Spleen (tissue), 11 donors: ENCODE data around the gene FADS6. TPM values are rescaled to one million over a fixed set of nuclear protein-coding genes. Genes with fewer than 3 reads are reported as not detected.

Experiments used
- DNase-seq: peaks from one replicate; pipeline ENCODE4 v3.0.0-alpha.2; 2020
- H3K27ac ChIP-seq, 8 donors: fragments of 200-600 bp; sonication (generic) in 7 of 8; 1 replicate in 4 of 8; 2 replicates in 4 of 8; pipeline versions ENCODE4 v1.5.0 to v1.8.0; 2016 to 2021; ENCODE audit warnings: inconsistent platforms in 4 of 8, mild to moderate bottlenecking in 4 of 8, moderate library complexity in 1 of 8
- H3K27me3 ChIP-seq, 7 donors: fragments of 200-600 bp; sonication (generic) in 6 of 7; replicated peaks in 1 of 7; 1 replicate in 4 of 7; 2 replicates in 3 of 7; pipeline versions ENCODE4 v1.5.0 to v1.8.0; 2016 to 2021; ENCODE audit warnings: inconsistent platforms in 3 of 7, mild to moderate bottlenecking in 1 of 7
- H3K36me3 ChIP-seq, 6 donors: fragments of 200-600 bp; sonication (generic) in 5 of 6; 1 replicate in 4 of 6; 2 replicates in 2 of 6; pipeline versions ENCODE4 v1.5.0 to v1.8.0; 2016 to 2021; ENCODE audit warnings: inconsistent platforms in 2 of 6
- H3K4me1 ChIP-seq, 6 donors: fragments of 200-600 bp; sonication (generic) in 5 of 6; 1 replicate in 3 of 6; 2 replicates in 3 of 6; pipeline versions ENCODE4 v1.5.0 to v1.8.0; 2016 to 2021; ENCODE audit warnings: inconsistent platforms in 3 of 6
- H3K4me3 ChIP-seq, 8 donors: fragments of 200-600 bp; sonication (generic) in 7 of 8; 1 replicate in 4 of 8; 2 replicates in 4 of 8; pipeline versions ENCODE4 v1.5.0 to v1.8.0; 2016 to 2021; ENCODE audit warnings: inconsistent platforms in 4 of 8, mild to moderate bottlenecking in 4 of 8, moderate library complexity in 2 of 8
- H3K9me3 ChIP-seq, 8 donors: fragments of 200-600 bp; sonication (generic) in 7 of 8; 1 replicate in 4 of 8; 2 replicates in 4 of 8; pipeline versions ENCODE4 v1.5.0 to v1.8.0; 2016 to 2021; ENCODE audit warnings: inconsistent platforms in 4 of 8
- CTCF ChIP-seq, 11 experiments: fragments of 200-600 bp in 7 of 11; fragments of 450-650 bp in 4 of 11; sonication (generic) in 4 of 11; IDR thresholded peaks in 8 of 11; conservative IDR thresholded peaks in 3 of 11; 1 replicate in 7 of 11; 2 replicates in 4 of 11; pipeline versions ENCODE4 v1.4.0 to v1.8.0; 2016 to 2021; ENCODE audit warnings: antibody characterized with exemption in 11 of 11, inconsistent platforms in 4 of 11, mild to moderate bottlenecking in 1 of 11
- POLR2A ChIP-seq, 3 donors: fragments of 450-650 bp; IDR thresholded peaks; one replicate each; pipeline ENCODE4 v1.5.1; 2017; ENCODE audit warnings: antibody characterized with exemption in 3 of 3, mild to moderate bottlenecking in 1 of 3
- POLR2AphosphoS5 ChIP-seq, 3 donors: sonication (generic); formaldehyde crosslinking; IDR thresholded peaks; one replicate each; pipeline ENCODE4 v1.5.1; 2017; ENCODE audit warnings: antibody characterized with exemption in 3 of 3
- WGBS, 5 donors: extraction: QIAGEN DNeasy Blood & Tissue Kit in 3 of 5; methylation state at CpG; one replicate each; pipeline versions ENCODE4 v1.1.5 to v1.1.7; 2013 to 2018; 5-methylcytosine and 5-hydroxymethylcytosine counted together
- intact Hi-C: fragments of 100-400 bp; cut with DNase I; formaldehyde crosslinking; loops from one replicate; pipeline ENCODE4 v1.15.0; 2023; ENCODE audit warnings: low total_unique reads
- polyA plus RNA-seq, 3 donors: library from polyadenylated mRNA; stranded (reverse); fragments of 200-250 nt; gene quantifications; one replicate each; pipeline ENCODE4 v1.2.1, GENCODE V29; 2013
- total RNA-seq, 7 donors: library from RNA; depleted of rRNA in 3 of 7; stranded (reverse); fragments of >200 nt in 3 of 7; fragmentation: NEBNext Ultra II Directional in 4 of 7; extraction: Animal tissue kit (Norgen Biotek cat#: 25700) in 4 of 7; gene quantifications; one replicate each; pipeline versions ENCODE4 v1.1.0 to v1.2.1, GENCODE V29; 2016 to 2021
- donor health status: healthy with polysubstance abuse.
- donor health status: DM: no; HTN: no; CAD: no; lungs with moderate emphysema.
- donor health status: DM: no; HTN: no; CAD: no.
- donor health status: Bipolar disorder and iron deficiency.
- donor health status: healthy.
- donor health status: DM: no; HTN: no; CAD: no.
- donor health status: DM: yes; HTN: yes; CAD: no.

The FADS6 gene
- total and polyA plus RNA-seq, 10 donors: 0.13 to 8.8 (median 3.3) TPM

GRCh38 chr17:74935585-74936469, 42.4 kb upstream of the FADS6 start, which contains the start of gene OTOP3:
Gene OTOP3 (plus strand): TSS chr17:74935898. CDS start chr17:74935922, 24 bp downstream.
- H3K4me1 ChIP-seq: peaks cover 6 to 13% (median 10%) of the 10 kb centered on the region in 6 donors
- peak within 1 kb of the TSS in 2 of 8 donors; percentile 2 to 21 for H3K4me3 ChIP-seq
- H3K9me3 ChIP-seq: no peaks in the 10 kb centered on the region
- H3K27ac ChIP-seq: no peak within 1 kb of the TSS
- peak in 1 of 11 experiments; percentile 11 for TF ChIP-seq CTCF (IDR thresholded peaks at IDR 0.05 in 8 of 11, conservative IDR thresholded peaks at IDR 0.05 in 3 of 11)
- TF ChIP-seq POLR2AphosphoS5 (IDR thresholded peaks at IDR 0.05): no peak
- peaks cover 3 to 89% (median 38%) of the 10 kb centered on the region in 7 donors for H3K27me3 ChIP-seq
- 6 to 18% (median 7%) methylated on average over 49 to 78 of the region's 78 CpGs for WGBS, 5 donors
- no peaks in the 10 kb centered on the region for H3K36me3 ChIP-seq
- DNase-seq: no peak
- intact Hi-C loops: loop anchor here (10.0 kb wide), 1 partner anchor 141 kb away; no protein-coding TSS in a partner anchor

- no peak for DNase-seq
- H3K27ac ChIP-seq: no peak overlapping the region
- H3K36me3 ChIP-seq: no peaks in the 10 kb centered on the region
- H3K4me3 ChIP-seq: no peak overlapping the region
- WGBS, 5 donors: 68 to 82% (median 77%) methylated on average over 3 of the region's 3 CpGs
- intact Hi-C loops: loop anchor here (10.0 kb wide), 1 partner anchor 140 kb away; no protein-coding TSS in a partner anchor
- peaks cover 6 to 13% (median 10%) of the 10 kb centered on the region in 6 donors for H3K4me1 ChIP-seq
- peaks cover 3 to 91% (median 38%) of the 10 kb centered on the region in 7 donors for H3K27me3 ChIP-seq
- H3K9me3 ChIP-seq: no peaks in the 10 kb centered on the region
- no peak for TF ChIP-seq POLR2AphosphoS5 (IDR thresholded peaks at IDR 0.05)
- no peak for TF ChIP-seq CTCF (IDR thresholded peaks at IDR 0.05 in 8 of 11, conservative IDR thresholded peaks at IDR 0.05 in 3 of 11)
- no peak for TF ChIP-seq POLR2A (IDR thresholded peaks at IDR 0.05)
Measured at GRCh38 chr17:74935048-74935447, 41.6 kb upstream of the FADS6 start.

GRCh38 chr17:74930535-74931036, 37.2 kb upstream of the FADS6 start:
- no peak overlapping the region for H3K4me3 ChIP-seq
- no peaks in the 10 kb centered on the region for H3K9me3 ChIP-seq
- H3K36me3 ChIP-seq: no peaks in the 10 kb centered on the region
- H3K27ac ChIP-seq: no peak overlapping the region
- H3K27me3 ChIP-seq: peaks cover 2 to 90% (median 28%) of the 10 kb centered on the region in 7 donors
- no peak for DNase-seq
- 89 to 97% (median 92%) methylated on average over 19 to 24 of the region's 24 CpGs for WGBS, 5 donors
- peaks cover 0 to 4% (median 2%) of the 10 kb centered on the region in 6 donors for H3K4me1 ChIP-seq
- TF ChIP-seq POLR2A (IDR thresholded peaks at IDR 0.05) (no peak), CTCF (IDR thresholded peaks at IDR 0.05 in 8 of 11, conservative IDR thresholded peaks at IDR 0.05 in 3 of 11) (no peak), POLR2AphosphoS5 (IDR thresholded peaks at IDR 0.05) (no peak)
- intact Hi-C loops: loop anchor here (10.0 kb wide), 1 partner anchor 136 kb away; no protein-coding TSS in a partner anchor

- 74 to 83% (median 77%) methylated on average over 6 of the region's 6 CpGs for WGBS, 5 donors
- Histone ChIP-seq H3K36me3 (no peaks in the 10 kb centered on the region), H3K9me3 (no peaks in the 10 kb centered on the region), H3K27ac (no peak overlapping the region), H3K27me3 (peaks cover 3 to 95% (median 37%) of the 10 kb centered on the region in 7 donors), H3K4me1 (peaks cover 8 to 13% (median 11%) of the 10 kb centered on the region in 6 donors), H3K4me3 (no peak overlapping the region)
- TF ChIP-seq POLR2A (IDR thresholded peaks at IDR 0.05) (no peak), CTCF (IDR thresholded peaks at IDR 0.05 in 8 of 11, conservative IDR thresholded peaks at IDR 0.05 in 3 of 11) (no peak), POLR2AphosphoS5 (IDR thresholded peaks at IDR 0.05) (no peak)
- DNase-seq: no peak
- intact Hi-C loops: no loop called here
Measured at GRCh38 chr17:74928786-74929185, 35.4 kb upstream of the FADS6 start.
